Activated T-cell treated with anti-CD3 and anti-CD28 coated beads for 1 hour (primary cell): Measurements from ENCODE around the gene SH3RF1.
"Not testable (repeated sequence)": the region's sequence is repeated elsewhere in the genome, so short reads cannot be mapped to it uniquely, and the experiment has no call there.

Source experiments
- DNase-seq: peaks from one replicate; pipeline ENCODE4 v3.0.0-alpha.2; 2020; ENCODE audit warnings: low read depth

The SH3RF1 gene

DNA sequence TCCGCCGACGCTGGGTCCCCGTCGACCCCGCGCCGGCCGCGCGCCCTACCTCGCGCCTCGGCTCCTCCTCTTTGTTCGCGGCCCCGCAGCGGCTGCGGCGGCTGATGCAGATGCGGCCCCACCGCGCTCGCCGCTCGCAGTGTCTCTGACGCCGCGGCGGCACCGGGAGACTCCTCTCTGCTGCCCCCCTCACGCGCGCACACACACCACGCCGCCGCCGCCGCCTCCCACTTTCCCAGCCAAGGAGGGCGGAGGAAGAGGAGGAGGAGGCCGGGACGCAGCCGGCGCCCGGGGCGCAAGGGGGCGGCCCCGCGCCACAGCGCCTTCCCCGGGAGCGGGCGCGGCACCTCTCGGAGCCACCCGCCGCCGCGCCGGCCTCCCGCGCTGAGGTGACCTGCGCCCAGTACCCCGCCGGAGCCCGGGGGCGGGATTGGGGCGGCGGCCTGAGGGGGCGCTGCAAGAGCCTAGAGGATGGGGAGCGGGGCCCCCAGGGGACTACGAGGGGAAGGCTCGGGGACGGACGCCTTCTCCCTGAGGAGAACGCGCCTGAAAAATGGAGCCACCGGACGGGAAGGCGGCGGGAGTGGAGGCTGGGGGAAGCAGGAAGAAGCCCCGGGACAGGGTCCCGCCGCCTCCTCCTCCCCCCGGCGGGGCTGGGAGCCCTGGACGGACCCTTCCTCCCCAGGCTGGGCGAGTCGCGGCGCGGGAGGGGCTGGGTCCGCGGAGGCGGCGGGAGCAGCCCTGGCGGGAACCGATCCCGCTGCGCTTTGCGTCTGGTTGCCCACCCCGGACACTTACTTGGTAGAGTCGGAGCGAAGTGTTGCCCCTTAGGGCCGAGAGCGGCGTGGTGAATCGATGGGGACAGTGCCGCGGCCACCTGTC is at the start of gene SH3RF1:
Gene SH3RF1, minus strand, starts transcription at position 147 of the 882 bp plus-strand sequence. CDS start 1,744 bp downstream, outside the sequence.
- no peak for DNase-seq

GRCh38 chr4:169315530-169316343 is 45.0 kb upstream of the SH3RF1 start:
- DNase-seq = no peak

GRCh38 chr4:169314906-169315305 is 44.1 kb upstream of the SH3RF1 start:
- DNase-seq = no peak

DNA sequence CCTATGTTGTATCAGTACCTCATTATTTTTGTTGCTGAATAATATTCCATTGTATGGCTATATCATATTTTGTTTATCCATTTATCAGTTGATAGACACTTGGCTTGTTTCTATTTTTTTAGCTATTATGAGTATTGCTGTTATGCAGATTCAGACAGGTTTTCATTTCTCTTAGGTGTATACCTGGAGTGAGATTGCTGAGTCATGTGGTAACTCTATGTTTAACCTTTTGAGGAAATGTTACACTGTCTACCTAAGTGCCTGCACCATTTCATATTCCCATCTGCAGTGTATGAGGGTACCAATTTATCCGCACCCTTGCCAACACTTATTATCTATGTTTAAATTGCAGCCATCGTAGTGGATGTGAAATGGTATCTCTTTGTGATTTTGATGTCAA is 43.0 kb upstream of the SH3RF1 start:
- no peak for DNase-seq

DNA sequence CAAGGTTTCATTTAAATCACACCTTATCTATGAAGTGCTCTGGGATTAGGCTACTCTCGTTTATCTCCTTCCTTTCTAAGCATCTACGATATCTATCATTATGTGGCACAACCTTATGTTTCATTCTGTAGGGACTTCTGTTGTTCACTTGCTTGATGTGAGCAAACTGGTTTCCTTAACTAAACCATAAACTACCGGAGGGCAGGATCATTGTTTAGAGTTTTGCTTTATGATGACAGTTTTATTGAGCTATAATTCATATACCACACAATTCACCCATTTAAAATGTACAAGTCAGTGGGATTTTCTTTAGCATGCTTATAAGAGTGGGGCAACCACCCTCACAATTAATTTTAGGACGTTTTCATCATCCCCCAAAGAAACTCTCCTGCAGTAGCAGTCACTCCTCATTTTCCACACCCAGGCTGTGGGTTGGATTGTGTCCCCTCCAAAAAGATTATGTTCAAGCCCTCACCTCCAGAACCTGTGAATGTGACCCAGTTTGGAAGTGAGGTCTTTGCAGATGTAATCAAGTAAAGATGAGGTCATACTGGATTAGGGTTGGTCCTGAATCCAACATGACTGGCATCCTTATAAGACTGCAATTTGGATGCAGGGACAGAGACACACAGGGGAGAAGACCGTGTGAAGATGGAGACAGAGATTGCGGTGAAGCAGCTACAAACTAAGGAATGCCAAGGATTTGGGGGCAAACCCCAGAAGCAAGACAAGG is 42.1 kb upstream of the SH3RF1 start:
- DNase-seq = no peak

DNA sequence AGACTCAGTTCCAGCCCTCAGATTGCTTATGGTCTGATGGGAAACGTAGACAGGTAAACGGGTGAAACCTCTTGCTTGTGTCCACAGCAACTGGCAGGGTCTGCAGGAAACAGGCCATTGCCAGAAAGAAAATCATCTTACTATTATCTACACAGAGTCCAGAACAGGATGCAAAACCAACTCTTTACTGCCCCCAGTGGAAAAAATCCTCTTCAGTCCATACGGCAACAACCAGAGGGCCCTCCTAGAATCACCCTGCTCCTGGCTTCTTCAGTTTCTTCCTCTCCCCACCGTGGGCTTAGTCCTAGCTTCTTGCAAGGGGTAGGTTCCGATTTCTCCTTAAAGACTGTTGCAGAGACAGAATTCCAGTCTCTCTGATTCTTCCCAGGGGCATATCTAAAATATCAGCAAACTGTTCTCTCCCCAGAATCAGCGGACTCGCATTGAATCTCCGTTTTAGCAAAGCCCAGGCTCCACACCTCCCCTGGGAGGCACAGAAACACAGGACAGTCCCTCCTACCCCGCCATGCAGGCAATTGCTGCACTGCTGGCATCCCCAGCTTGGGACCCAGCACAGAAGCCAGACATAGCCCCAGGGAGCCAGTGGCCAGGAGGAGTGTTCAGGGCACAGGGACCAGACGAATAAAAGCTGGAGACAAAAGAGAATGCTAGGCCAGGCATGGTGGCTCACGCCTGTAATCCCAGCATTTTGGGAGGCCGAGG is 41.0 kb upstream of the SH3RF1 start:
- DNase-seq = no peak

GRCh38 chr4:169309326-169309967 is 38.7 kb upstream of the SH3RF1 start:
- no peak for DNase-seq

GRCh38 chr4:169307576-169307975 is 36.8 kb upstream of the SH3RF1 start:
- no peak for DNase-seq

GRCh38 chr4:169305651-169306050 is 34.9 kb upstream of the SH3RF1 start:
- no peak for DNase-seq

DNA sequence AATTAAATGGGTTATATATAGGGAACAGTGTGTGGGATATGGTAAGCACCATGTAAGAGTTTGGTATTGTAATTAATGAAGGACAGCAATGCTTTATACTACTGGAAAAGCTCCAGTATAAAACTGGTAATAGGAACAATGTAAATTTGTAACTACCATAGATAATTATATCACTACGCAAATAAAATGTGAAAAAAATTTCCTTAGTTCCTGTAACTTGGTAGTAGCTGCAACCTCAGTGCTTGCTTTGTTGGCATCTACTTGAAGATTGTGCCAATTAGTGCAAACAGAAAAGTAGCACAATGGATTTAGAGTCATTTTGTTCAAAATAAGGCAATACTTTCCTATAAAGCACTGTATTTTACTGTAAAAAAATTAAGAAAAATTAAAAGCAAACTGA is 34.4 kb upstream of the SH3RF1 start:
- no peak for DNase-seq

DNA sequence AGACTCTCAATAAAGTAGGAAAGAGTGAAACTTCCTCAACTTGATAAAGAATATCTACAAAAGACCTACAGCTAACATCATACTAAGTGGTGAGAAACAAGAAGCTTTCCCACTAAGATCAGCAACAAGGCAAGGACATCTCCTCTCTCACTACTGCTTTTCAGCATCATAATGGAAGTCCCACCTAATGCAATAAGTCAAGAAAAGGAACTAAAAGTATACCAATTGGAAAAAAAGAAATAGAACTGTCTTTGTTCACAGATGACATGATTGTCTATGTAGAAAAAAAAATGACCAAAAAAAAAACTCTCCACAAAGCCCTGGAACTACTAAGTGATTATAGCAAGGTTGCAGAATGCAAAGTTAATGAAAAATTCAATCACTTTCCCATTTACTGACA is 25.1 kb upstream of the SH3RF1 start:
- no peak for DNase-seq

DNA sequence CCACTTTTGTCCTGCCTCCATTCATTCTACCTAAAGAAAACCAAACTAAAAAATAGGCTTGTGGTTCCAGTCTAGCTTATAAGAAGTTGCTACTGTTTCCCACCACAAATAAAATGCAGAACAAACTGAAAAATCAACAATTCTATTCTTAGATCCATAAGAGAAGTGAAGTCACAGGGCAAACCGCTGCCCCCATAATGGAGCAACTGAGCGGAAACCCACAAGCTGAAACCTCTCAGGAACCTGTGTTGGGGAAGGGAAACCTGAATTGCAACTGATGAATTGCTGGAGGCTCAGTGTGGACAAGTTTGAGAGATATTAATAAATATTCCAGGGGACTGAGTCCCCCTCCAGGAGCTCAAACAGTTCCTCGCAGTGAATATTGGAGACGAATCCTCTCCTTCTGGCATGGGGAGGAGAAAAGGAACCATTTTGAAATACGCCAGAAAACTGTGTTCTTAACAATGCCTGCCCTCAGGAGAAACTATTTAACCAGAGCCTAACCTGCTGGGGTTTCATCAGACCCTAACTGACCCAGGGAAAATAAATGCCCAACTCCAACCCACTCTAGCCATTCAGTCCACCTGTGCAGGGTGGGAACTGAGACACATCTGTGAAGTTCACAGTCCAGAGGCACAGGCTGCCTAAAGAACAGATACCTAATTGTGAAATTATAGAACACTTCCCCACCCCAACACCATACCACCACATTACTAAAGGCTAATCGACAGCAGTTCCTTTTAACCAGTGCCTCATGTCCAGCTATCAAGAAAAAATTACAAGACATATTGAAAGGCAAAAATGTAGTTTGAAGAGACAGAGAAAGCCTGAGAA is 22.8 kb upstream of the SH3RF1 start:
- no peak for DNase-seq

GRCh38 chr4:169287983-169288382 is 17.2 kb upstream of the SH3RF1 start:
- not testable (repeated sequence) for DNase-seq

DNA sequence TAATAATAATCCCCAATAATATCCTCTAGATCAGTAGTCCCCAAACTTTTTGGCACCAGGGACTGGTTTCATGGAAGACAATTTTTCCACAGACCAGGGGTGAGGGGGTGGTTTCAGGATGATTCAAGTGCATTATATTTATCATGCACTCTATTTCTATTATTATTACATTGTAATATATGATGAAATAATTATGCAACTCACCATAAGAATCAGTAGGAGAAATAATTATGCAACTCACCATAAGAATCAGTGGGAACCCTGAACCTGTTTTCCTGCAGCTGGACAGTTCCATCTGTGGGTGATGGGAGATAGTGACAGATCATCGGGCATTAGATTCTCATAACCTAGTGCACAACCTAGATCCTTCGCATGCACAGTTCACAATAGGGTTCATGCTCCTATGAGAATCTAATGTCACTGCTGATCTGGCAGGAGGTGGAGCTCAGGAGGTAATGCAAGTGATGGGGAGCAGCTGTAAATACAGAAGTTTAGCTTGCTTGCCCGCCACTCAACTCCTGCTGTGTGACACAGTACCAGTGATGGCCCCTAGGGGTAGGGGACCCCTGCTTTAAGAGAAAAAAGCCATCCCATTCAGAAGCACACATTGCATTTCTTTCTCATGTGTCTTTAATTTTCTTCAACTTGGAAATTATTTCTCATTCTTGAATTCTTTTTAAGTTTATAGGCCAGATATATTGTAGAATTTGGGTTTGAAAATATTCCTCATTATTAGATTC is 16.0 kb upstream of the SH3RF1 start:
- no peak for DNase-seq

DNA sequence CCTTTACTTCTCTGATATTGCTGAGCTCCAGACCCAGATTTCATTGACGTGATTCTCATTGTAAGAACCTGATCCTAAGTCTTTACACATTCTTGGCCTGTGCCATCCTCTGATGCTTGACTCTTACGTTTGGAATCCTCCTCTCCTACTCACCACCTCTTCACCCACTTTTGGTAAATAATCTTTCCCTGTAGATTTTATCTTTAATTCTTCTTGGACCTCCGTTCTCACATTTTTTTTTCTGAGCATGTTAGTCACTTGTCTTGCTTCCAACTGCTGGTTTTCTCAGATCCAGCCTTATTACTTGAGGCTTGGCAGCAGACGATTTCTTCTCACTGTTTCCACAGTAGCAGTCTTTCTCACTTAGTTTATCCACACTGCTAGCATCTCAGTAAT is 12.4 kb upstream of the SH3RF1 start:
- no peak for DNase-seq

DNA sequence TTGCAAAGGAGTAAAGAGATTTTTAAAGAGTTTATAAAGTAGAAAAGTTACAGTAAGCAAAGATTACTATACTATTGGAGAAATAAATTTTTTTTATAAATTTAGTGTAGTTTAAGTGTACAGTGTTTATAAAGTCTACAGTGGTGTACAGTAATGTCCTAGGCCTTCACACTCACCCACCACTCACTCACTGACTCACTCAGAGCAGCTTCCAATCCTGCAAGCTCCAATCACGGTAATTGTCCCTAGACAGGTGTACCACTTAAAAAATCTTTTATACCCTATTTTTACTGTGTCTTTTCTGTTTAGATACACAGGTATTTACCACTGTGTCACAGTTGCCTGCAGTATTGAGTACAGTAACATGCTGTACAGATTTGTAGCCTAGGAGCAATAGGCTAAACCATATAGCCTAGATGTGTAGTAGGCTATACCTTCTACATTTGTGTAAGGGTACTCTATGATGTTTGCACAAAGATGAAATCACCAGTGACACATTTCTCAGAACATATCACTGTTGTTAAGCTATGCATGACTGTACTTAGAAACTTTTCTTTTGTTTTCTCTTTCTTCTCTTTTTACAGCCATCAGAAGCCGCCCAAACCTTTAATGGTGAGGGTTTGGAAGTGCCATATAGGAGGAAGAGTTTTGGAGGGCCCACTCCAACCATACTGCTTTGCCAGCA is 11.8 kb upstream of the SH3RF1 start:
- DNase-seq = no peak

- no peak for DNase-seq
These were observed 8.4 kb upstream of the SH3RF1 start for GRCh38 chr4:169279108-169279507.

DNA sequence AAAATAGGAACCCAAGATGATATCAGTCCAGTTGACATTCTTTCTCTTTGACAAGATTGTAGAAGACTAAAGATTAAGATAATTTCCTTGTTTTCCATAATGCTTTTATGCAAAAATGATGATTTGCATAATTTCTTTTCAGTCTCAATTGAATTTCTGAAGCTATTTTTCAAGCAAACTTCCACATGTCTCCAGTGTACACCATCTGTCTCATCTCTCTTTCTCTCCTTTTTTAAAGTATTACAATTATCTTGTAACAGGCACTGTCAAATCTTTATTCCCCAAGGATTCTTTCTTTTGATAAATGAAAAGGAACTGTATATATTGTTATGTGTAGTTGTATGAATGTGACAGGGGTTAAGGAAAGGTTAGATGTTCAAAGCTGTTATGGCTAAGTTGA is 7.9 kb upstream of the SH3RF1 start:
- no peak for DNase-seq

DNA sequence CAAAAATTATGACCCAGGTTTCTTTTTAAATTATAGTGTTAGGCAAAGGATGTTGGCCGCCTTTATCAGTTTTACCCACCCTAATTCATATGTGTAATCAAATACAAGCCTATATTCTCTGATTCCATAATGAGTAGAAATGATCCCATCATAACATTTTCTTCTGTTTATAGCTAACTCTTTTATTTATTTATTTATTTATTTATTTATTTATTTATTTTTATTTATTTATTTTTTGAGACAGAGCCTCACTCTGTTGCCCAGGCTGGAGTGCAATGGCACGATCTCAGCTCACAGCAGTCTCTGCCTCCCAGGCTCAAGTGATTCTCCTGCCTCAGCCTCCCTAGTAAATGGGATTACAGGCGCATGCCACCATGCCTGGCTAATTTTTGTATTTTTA is 7.1 kb upstream of the SH3RF1 start:
- not testable (repeated sequence) for DNase-seq
